HG02840 (cell line): ENCODE results near the gene NLRC4.
A peak's percentile ranks its signal among the peaks of the same experiment; 100 is the strongest.
"Not testable (repeated sequence)": the region's sequence is repeated elsewhere in the genome, so short reads cannot be mapped to it uniquely, and the experiment has no call there.

Experiments
- ATAC-seq: cut with Tn5 transposase; IDR thresholded peaks from one replicate; pipeline ENCODE4 v1.9.1; 2021; ENCODE audit warnings: mild to moderate bottlenecking, moderate library complexity, moderate number of reproducible peaks; ENCODE audit not compliant: unreplicated experiment, low FRiP score

Gene NLRC4, protein sequence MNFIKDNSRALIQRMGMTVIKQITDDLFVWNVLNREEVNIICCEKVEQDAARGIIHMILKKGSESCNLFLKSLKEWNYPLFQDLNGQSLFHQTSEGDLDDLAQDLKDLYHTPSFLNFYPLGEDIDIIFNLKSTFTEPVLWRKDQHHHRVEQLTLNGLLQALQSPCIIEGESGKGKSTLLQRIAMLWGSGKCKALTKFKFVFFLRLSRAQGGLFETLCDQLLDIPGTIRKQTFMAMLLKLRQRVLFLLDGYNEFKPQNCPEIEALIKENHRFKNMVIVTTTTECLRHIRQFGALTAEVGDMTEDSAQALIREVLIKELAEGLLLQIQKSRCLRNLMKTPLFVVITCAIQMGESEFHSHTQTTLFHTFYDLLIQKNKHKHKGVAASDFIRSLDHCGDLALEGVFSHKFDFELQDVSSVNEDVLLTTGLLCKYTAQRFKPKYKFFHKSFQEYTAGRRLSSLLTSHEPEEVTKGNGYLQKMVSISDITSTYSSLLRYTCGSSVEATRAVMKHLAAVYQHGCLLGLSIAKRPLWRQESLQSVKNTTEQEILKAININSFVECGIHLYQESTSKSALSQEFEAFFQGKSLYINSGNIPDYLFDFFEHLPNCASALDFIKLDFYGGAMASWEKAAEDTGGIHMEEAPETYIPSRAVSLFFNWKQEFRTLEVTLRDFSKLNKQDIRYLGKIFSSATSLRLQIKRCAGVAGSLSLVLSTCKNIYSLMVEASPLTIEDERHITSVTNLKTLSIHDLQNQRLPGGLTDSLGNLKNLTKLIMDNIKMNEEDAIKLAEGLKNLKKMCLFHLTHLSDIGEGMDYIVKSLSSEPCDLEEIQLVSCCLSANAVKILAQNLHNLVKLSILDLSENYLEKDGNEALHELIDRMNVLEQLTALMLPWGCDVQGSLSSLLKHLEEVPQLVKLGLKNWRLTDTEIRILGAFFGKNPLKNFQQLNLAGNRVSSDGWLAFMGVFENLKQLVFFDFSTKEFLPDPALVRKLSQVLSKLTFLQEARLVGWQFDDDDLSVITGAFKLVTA

DNA sequence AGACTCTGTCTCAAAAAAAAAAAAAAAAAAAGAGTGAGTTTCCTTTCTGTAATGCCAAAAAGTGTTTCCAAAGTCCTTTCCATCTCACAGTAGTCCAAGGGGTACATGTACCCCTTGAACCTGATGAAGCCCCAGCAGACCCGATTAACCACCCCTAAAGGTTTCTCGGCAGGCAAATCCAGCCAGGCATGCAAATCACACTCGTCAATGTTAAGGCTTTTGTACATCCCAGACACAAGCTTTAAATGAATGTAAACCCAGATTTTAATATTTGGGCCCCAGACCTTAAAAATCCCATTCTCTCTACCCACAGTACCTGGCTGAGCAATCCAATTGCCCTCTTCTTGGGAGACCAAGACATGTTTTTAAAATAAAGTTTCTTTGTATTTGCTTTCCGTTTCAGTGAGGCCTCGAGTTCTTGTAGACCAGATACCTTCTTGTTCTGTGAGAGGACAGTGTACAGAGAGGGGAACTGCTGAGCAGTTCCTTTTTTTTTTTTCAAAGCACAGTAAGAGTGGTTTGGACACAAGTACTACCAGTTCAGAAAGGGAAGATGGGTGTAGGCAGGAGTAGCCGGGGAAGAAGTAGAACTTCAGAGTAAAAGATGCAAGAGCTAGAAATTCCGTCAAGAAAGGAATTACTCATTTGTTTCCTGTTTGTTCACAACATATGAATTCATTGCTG lies at the start of gene NLRC4:
Gene NLRC4, minus strand, starts transcription at position 465 of the 684 bp plus-strand sequence. CDS start 8,111 bp downstream, outside the sequence.
- ATAC-seq: peak; percentile 85

DNA sequence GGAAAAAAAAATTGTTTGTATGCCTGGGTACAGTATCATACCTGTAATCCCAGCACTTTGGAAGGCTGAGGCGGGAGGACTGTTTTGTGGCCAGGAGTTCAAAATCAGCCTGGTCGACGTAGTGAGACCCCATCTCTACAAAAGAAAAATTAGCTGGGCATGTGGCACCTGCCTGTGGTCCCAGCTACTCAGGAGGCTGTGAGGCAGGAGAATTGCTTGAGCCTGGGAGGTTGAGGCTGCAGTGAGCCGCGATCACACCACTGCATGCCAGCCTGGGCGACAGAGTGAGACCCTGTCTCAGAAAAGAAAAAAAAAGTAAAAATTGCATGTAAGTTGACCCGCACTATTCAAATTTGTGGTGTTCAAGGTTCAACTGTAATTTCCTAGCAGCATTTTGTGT lies 45.9 kb upstream of the NLRC4 start:
- no peak for ATAC-seq

DNA sequence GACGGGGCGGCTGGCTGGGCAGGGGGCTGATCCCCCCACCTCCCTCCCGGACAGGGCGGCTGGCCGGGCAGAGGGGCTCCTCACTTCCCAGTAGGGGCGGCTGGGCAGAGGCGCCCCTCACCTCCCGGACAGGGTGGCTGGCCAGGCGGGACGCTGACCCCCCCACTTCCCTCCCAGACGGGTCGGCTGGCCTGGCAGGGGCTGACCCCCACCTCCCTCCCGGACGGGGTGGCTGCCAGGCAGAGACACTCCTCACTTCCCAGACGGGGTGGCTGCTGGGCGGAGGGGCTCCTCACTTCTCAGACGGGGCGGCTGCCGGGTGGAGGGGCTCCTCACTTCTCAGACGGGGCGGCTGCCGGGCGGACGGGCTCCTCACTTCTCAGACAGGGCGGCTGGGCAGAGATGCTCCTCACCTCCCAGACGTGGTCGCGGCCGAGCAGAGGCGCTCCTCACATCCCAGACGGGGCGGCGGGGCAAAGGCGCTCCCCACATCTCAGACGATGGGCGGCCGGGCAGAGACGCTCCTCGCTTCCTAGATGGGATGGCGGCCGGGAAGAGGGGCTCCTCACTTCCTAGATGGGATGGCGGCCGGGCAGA lies 29.4 kb upstream of the NLRC4 start:
- ATAC-seq: not testable (repeated sequence)

DNA sequence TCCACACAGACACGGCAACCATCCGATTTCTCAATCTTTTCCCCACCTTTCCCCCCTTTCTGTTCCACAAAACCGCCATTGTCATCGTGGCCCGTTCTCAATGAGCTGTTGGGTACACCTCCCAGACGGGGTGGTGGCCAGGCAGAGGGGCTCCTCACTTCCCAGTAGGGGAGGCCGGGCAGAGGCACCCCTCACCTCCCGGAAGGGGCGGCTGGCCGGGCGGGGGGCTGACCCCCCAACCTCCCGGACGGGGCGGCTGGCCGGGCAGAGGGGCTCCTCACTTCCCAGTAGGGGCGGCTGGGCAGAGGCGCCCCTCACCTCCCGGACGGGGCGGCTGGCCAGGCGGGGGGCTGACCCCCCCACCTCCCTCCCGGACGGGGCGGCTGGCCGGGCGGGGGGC lies 28.8 kb upstream of the NLRC4 start:
- ATAC-seq: not testable (repeated sequence)

DNA sequence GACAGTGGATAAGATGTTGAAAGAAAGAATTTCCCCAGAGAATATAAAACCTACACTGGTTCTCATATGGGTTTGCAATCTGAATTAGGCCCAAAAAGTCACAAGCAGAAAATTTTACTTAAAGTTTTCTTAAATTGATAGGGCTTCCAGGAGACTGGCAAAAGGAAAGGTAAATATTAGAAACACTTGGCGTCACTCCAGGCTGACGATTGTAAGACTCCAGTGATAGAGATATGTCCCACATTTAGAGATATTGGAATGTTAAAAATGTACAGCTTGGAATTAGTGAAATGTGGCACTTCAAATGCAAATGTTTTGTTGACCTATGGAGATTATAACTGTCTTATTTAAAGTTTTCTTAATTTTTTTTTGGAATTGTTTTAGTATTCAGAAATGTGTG lies 27.1 kb upstream of the NLRC4 start:
- no peak for ATAC-seq

DNA sequence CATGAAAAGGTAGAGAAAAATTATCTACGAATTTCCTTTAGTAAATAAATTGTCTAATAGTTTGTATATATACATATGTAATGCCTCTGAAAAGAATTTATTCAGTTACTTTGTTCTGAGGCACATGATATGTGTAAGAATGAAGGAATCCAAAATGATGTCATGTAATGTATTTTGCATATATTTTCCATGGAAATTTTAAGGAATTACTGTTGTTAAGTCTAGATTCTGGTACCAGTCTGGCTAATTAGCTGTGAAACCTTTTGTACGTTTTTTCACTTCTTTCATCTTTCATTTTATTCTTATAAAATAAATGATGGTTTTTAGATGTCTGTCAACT lies 25.3 kb upstream of the NLRC4 start:
- no peak for ATAC-seq

DNA sequence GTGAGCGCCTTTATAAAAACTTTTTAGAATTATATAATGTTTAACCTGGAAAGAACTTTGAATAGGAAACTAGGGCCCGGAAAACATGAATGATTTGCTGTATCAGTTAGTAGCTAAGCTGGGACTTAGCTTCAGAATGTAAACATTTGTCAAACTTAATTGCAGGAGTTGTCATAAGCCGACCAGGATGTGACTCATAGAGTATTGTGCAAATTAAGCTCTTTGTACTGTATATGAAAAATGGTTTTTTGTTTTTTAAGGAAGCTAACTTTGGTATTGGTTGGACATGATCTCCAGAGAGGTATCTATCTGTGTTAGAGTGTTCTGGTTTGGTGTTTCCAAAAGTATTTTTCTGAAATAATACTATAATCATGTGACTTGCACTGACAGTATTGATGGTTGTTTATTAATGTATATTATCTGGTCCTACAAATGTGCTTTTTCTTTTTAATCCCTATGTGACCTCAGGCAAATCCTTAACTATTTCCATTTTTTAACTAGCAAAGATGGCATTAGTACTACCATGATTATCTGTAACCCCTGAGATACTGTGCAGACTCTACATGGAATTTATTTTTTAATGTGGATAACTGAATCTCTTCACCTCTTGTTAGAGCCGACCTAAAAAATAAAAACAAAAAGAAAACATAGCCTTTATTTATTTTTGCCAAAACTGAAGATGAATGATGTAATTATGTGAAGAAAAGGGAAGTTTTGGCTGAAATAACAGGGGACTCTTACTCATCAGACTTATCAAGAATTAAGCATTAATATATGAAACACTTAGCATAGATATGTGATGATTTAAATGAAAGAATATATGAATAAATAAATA lies 24.7 kb upstream of the NLRC4 start:
- ATAC-seq: no peak

DNA sequence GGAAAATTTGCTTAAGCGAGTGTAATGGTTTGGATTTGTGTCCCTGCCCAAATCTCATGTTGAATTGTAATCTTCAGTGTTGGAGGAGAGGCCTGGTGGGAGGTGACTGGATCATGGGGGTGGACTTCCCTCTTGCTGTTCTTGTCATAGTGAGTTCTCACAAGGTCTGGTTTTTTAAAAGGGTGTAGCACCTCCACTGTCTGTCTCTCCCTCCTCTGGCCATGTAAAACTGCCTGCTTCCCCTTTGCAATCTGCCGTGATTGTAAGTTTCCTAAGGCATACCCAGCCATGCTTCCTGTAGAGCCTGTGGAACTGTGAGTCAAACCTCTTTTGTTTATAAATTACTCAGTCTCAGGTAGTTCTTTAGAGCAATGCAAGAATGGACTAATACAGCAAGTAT lies 19.6 kb upstream of the NLRC4 start:
- ATAC-seq: no peak

DNA sequence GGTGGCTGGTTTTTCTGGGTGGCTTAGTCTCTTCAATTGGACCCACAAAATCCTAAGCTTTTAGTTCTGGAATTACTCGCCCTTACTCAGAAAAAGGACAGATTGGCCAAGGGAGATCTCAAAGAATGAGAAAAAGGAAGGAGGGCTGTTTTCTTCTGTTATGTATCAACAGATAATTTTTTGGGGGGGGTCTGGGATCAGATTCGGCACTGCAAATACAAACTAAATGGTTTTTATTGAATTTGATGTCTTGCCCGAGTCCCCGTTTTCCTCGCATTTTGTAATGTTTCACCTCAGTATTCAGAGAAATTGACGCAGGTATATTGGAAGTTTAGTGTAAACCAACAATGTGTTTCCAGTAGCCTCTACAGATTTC lies 13.8 kb upstream of the NLRC4 start:
- ATAC-seq: no peak

DNA sequence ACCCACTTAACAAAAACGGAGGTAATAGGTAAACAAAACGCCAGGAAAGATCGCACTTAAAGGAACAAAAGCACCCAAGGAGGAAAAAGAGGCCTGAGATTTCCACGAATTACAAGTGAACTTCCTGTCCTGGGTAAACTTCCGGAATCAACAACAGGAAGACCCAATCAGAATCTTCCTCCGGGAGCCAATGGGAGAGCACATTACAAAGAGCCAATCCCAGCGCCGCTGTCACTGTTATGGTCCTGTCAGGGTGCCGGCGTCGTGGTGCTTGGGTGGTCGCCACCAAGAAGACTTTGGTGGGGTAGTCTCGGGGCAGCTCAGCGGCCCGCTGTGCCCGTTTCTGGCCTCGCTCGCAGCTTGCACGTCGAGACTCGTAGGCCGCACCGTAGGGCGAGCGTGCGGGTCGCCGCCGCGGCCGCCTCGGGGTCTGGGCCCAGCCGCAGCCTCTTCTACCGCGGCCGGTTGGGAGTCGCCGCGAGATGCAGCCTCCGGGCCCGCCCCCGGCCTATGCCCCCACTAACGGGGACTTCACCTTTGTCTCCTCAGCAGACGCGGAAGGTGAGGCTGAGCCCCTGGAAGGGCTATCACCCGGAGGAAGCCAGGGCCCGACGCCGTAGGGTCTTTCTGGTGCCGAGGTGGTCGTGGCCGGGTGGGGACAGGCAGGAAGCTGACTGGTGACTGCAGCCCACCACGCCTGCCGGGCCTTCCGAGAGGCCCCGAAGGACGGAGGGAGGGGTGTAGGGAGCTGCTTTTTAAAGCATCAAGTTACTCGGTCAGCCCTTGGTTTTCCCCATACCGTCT lies 13.2 kb upstream of the NLRC4 start, which contains the start of gene YIPF4:
Gene YIPF4, plus strand, starts transcription at position 231 of the 804 bp plus-strand sequence. Its CDS starts 252 bp downstream, at position 483.
- ATAC-seq: peak; percentile 99

DNA sequence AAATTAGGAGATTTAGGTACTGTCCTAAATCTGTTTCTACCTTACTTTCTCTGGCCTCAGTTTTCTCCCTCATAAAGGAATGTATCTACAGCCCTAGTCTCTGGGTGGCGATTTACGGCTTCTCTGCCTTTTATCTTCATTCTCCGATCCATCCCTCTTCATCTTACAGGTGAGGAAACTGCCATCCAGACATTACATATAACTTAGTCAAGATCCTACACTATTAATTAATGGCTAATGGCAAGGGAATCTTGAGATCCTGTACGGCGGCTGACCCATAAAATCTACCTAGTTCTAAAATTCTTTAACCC lies 12.6 kb upstream of the NLRC4 start:
- ATAC-seq: no peak

DNA sequence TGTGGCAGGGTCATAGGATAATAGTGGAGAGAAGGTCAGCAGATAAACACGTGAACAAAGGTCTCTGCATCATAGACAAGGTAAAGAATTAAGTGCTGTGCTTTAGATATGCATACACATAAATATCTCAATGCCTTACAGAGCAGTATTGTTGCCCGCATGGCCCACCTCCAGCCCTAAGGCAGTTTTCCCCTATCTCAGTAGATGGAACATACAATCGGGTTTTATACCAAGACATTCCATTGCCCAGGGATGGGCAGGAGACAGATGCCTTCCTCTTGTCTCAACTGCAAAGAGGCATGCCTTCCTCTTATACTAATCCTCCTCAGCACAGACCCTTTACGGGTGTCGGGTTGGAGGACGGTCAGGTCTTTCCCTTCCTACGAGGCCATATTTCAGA lies 11.1 kb upstream of the NLRC4 start:
- not testable (repeated sequence) for ATAC-seq

DNA sequence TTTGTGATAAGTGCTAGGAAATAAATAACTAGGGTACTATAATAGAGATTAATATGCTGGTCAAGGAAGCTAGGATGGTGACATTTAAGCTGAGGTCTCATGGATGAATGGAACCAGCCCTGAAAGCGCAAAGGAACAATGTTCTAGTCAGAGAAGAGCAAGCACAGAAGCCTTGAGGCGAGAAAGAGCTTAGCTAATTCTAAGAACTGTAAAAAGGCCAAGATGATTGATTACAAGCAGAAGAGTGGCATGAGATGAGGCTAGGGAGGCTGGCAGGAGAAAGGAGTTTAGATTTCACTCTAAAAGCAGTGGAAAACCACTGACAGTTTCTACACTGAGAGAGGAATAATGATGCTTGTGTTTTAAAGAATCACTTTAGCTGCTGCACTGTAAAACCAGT lies 9.6 kb upstream of the NLRC4 start:
- no peak for ATAC-seq

DNA sequence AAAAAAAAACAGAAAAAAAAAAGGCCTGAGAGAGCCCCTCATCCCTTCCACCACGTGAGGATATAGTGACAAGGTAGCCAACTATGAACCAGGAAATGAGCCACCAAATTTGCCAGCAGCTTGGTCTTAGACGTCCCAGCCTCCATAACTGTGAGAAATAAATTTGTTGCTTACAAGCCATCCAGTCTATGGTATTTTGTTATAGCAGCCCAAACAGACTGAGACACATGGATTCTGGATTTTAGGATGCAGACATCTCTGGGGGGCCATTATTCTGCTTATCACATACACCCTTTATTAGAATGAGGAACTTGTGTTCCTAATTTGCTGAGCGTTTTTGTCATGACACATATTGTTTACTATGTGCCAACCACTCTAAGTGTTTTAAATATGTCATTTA lies 7.6 kb upstream of the NLRC4 start:
- ATAC-seq: no peak

DNA sequence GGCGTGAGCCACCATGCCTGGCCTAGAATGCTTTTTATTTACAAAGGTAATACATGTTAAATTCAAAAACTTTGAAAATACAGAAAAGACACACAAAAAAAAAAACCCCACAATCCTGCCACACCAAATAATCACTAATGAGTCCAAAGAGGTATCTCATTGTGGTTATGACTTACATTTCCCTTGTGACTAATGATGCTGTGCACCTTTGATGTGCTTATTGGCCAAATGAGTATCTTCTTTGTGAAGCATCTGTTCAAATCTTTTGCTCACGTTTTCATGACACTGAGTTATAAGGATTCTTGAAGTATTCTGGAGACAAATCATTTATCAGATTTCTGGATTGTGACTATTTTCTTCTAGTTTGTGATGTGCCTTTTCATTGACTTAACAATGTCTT lies 6.4 kb upstream of the NLRC4 start:
- ATAC-seq: no peak

DNA sequence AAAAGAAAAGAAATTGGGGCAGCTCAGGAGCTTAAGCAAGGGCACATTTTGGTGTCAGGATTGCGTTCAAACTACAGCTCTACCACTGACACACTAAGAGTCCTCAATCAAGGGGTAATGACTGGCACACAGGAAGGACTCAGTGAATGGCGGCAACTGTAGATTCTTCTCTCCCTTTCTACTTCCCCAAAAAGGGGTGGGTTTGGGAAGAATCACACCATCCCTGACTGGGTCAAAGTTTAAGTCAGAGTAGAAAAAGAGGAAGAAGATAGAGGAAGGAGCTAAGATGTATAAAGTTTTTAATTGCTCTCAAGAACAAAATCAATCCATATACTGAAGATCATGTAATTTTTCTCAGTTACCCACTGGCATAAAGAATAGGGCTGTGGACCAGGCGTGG lies 2.6 kb downstream of the NLRC4 start:
- ATAC-seq: no peak

DNA sequence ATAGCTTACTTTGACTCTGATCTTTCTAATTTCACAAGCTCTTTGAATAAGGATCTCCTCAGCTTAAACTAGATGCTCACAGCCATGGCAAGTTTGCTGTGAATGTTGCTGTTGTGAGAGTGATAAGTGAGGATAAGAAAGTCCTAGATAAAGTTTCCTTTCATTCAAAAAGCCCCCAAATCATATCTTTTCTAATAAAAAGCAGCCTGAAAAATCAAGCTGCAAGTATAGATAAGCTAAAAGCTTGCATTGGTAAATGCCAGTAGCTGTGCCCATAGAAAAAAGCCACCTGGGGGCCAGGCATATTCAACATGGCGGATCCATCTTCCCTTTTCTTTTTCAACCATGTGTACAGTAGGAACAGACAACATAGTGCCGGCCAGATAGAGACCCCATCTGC lies 4.3 kb downstream of the NLRC4 start:
- no peak for ATAC-seq

DNA sequence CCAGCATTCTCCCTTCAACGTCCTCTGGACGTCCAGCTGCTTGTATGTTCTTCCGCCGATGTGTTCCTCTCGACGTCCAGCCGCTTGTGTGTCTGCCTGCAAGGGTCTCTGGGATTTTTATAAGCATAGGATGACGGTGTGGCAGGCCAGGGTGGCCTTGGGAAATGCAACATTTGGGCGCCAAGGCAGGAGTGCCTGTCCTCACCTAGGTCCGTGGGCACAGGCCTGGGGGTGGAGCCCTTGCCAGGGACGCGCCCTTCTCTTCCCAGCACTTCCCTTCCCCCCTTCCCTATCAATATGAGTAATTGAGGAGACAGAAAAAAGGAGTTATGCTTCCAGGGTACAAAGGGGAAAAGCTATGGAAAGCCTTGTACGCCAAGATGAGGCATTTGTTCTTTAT lies 6.4 kb downstream of the NLRC4 start:
- no peak for ATAC-seq

DNA sequence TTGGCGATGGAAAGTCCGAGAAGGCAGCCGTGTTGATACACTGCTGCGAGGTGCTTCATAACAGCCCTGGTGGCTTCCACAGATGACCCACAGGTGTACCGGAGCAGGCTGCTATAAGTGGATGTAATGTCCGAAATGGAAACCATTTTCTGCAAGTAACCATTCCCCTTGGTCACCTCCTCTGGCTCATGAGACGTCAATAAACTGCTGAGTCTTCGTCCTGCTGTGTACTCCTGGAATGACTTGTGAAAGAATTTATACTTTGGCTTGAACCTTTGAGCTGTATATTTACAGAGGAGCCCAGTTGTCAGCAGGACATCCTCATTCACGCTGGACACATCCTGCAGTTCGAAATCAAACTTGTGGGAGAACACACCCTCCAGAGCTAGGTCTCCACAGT lies 14.4 kb downstream of the NLRC4 start:
- ATAC-seq: no peak
